Omental fat pad (tissue), 4 donors: ENCODE results near the gene AOC2. TPM values are rescaled to one million over a fixed set of nuclear protein-coding genes. Genes with fewer than 3 reads are reported as not detected.
"Not testable (repeated sequence)": the region's sequence is repeated elsewhere in the genome, so short reads cannot be mapped to it uniquely, and the experiment has no call there.

Experiments
- ATAC-seq: fragments of 150-250 bp; one replicate; pipeline ENCODE4 v1.9.1; 2016; ENCODE audit warnings: mild to moderate bottlenecking, moderate library complexity; ENCODE audit not compliant: low FRiP score
- DNase-seq: peaks from one replicate; pipeline ENCODE4 v3.0.0-alpha.2; 2019; ENCODE audit warnings: low spot score
- CTCF ChIP-seq, 3 donors: fragments of 450-650 bp; IDR thresholded peaks; one replicate each; pipeline ENCODE4 v1.5.1; 2016 to 2017; ENCODE audit warnings: antibody characterized with exemption in 3 of 3, mild to moderate bottlenecking in 3 of 3, moderate library complexity in 2 of 3
- total RNA-seq, 4 donors: library from RNA; depleted of rRNA; stranded (reverse); fragments of >200 nt; gene quantifications; one replicate each; pipeline ENCODE4 v1.1.0, GENCODE V29; 2016

Gene AOC2
- total RNA-seq, 4 donors from 2014 or later, result 3.2 to 12.5 (median 5.4) TPM

- ATAC-seq (no peak), DNase-seq (no peak)
- no peak for TF ChIP-seq CTCF (IDR thresholded peaks at IDR 0.05)
Measured at GRCh38 chr17:42868338-42868737, 24.0 kb downstream of the AOC2 start.

DNA sequence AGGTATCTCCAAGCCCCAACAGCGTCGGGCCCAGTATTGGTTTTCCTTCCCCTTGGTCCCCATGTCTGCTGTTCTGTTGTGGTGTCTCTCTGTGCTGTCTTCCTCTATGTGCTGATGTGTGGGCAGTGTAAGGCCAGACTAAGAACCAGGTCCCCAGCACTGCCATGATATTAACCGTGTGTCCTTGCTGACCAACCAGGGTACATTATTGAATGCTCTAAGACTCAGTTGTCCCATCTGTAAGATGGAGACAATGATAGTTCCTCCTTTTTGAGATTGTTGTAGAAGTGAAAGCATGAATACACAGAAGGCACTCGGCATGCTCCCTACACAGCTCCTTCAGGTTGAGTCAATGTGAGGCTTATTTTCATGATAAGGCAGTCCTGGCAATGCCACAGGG, 27.3 kb downstream of the AOC2 start:
- no peak for DNase-seq
- TF ChIP-seq CTCF (IDR thresholded peaks at IDR 0.05), result no peak
- no peak for ATAC-seq

DNA sequence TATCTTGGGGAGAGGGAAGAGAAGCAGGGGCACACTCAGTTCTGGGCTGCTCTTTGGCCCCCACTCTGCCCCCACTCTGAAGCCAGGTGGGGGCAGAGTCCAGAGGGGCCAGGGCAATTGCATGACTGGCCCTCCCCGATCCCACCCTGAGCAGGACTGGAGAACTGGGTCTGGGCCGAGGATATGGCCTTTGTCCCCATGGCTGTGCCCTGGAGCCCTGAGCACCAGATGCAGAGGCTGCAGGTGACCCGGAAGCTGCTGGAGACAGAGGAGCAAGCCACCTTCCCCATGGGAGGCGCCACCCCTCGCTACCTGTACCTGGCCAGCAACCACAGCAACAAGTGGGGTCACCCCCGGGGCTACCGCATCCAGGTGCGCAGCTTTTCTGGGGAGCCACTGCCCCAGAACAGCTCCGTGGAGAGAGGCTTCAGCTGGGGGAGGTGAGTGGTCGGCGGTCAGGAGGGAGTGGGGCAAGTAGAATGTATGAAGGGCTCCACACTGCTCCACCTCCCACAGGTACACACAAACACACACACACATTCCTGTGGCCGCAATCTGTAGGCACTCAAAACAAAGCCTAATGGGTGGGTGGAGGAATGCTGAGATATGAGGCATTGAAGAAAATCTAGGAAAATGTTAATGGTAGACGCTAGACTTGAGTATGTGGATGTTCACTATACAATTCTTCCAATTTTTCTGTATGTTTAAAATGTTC, 28.0 kb downstream of the AOC2 start:
- no peak for ATAC-seq
- DNase-seq, result no peak
- no peak for TF ChIP-seq CTCF (IDR thresholded peaks at IDR 0.05)

GRCh38 chr17:42873315-42873714, 28.9 kb downstream of the AOC2 start:
- ATAC-seq, result no peak
- DNase-seq, result no peak
- TF ChIP-seq CTCF (IDR thresholded peaks at IDR 0.05), result no peak

GRCh38 chr17:42873932-42874695, 29.7 kb downstream of the AOC2 start:
- DNase-seq, ATAC-seq: not testable (repeated sequence)

GRCh38 chr17:42877037-42877436, 32.7 kb downstream of the AOC2 start:
- DNase-seq, result no peak
- TF ChIP-seq CTCF (IDR thresholded peaks at IDR 0.05), result no peak
- ATAC-seq, result no peak

GRCh38 chr17:42878123-42878880, 33.9 kb downstream of the AOC2 start:
- TF ChIP-seq CTCF (IDR thresholded peaks at IDR 0.05), result no peak
- no peak for DNase-seq
- ATAC-seq, result no peak
